ENCODE data around the gene SETDB1.

SETDB1 gene

GRCh38 chr1:150994248-150994647 is 68.1 kb downstream of the SETDB1 start:
- H3K4me1 ChIP-seq (ENCODE audit: control insufficient read depth, insufficient read depth, low read length, poor library complexity, severe bottlenecking): peaks cover 4% of the 10 kb centered on the region
- no peaks in the 10 kb centered on the region for H3K36me3 ChIP-seq (ENCODE audit: control insufficient read depth, insufficient read depth, low read length)
- no peak overlapping the region for H3K27ac ChIP-seq (ENCODE audit: low read depth, low read length, severe bottlenecking)
- WGBS, 2 experiments (ENCODE audit: insufficient coverage in 2 of 2): 94 to 98% methylated on average over 3 of the region's 3 CpGs
- H3K4me3 ChIP-seq (ENCODE audit: extremely low read depth, insufficient read depth, low read length, poor library complexity, severe bottlenecking): no peak overlapping the region
- H3K9me3 ChIP-seq (ENCODE audit: control insufficient read depth, low read length): no peaks in the 10 kb centered on the region

- Histone ChIP-seq H3K27ac (ENCODE audit: low read depth, low read length, severe bottlenecking) (no peak overlapping the region), H3K4me1 (ENCODE audit: control insufficient read depth, insufficient read depth, low read length, poor library complexity, severe bottlenecking) (peaks cover 14% of the 10 kb centered on the region), H3K9me3 (ENCODE audit: control insufficient read depth, low read length) (no peaks in the 10 kb centered on the region), H3K4me3 (ENCODE audit: extremely low read depth, insufficient read depth, low read length, poor library complexity, severe bottlenecking) (no peak overlapping the region), H3K36me3 (ENCODE audit: control insufficient read depth, insufficient read depth, low read length) (no peaks in the 10 kb centered on the region)
- 92 to 100% methylated on average over 1 to 2 of the region's 4 CpGs for WGBS, 2 experiments (ENCODE audit: insufficient coverage in 2 of 2)
Measured at GRCh38 chr1:150995460-150995859, 69.3 kb downstream of the SETDB1 start.

GRCh38 chr1:150995896-150996295 is 69.7 kb downstream of the SETDB1 start:
- Histone ChIP-seq H3K4me3 (ENCODE audit: extremely low read depth, insufficient read depth, low read length, poor library complexity, severe bottlenecking) (no peak overlapping the region), H3K36me3 (ENCODE audit: control insufficient read depth, insufficient read depth, low read length) (no peaks in the 10 kb centered on the region), H3K4me1 (ENCODE audit: control insufficient read depth, insufficient read depth, low read length, poor library complexity, severe bottlenecking) (peaks cover 14% of the 10 kb centered on the region), H3K9me3 (ENCODE audit: control insufficient read depth, low read length) (no peaks in the 10 kb centered on the region), H3K27ac (ENCODE audit: low read depth, low read length, severe bottlenecking) (no peak overlapping the region)
- WGBS, 2 experiments (ENCODE audit: insufficient coverage in 2 of 2): 20 to 25% methylated on average over 7 to 8 of the region's 9 CpGs

- H3K4me1 ChIP-seq (ENCODE audit: control insufficient read depth, insufficient read depth, low read length, poor library complexity, severe bottlenecking): peaks cover 14% of the 10 kb centered on the region
- WGBS, 2 experiments (ENCODE audit: insufficient coverage in 2 of 2): 92 to 97% methylated on average over 18 to 19 of the region's 20 CpGs
- H3K27ac ChIP-seq (ENCODE audit: low read depth, low read length, severe bottlenecking): no peak overlapping the region
- H3K4me3 ChIP-seq (ENCODE audit: extremely low read depth, insufficient read depth, low read length, poor library complexity, severe bottlenecking): no peak overlapping the region
- no peaks in the 10 kb centered on the region for H3K36me3 ChIP-seq (ENCODE audit: control insufficient read depth, insufficient read depth, low read length)
- no peaks in the 10 kb centered on the region for H3K9me3 ChIP-seq (ENCODE audit: control insufficient read depth, low read length)
Measured at GRCh38 chr1:150997126-150997872, 71.1 kb downstream of the SETDB1 start.

- H3K4me1 ChIP-seq (ENCODE audit: control insufficient read depth, insufficient read depth, low read length, poor library complexity, severe bottlenecking): peaks cover 14% of the 10 kb centered on the region
- 89 to 95% methylated on average over 4 of the region's 5 CpGs for WGBS, 2 experiments (ENCODE audit: insufficient coverage in 2 of 2)
- H3K4me3 ChIP-seq (ENCODE audit: extremely low read depth, insufficient read depth, low read length, poor library complexity, severe bottlenecking): no peak overlapping the region
- no peaks in the 10 kb centered on the region for H3K36me3 ChIP-seq (ENCODE audit: control insufficient read depth, insufficient read depth, low read length)
- no peaks in the 10 kb centered on the region for H3K9me3 ChIP-seq (ENCODE audit: control insufficient read depth, low read length)
- no peak overlapping the region for H3K27ac ChIP-seq (ENCODE audit: low read depth, low read length, severe bottlenecking)
Measured at GRCh38 chr1:150997949-150998348, 71.8 kb downstream of the SETDB1 start.

GRCh38 chr1:150999051-150999674 is 73.0 kb downstream of the SETDB1 start:
- Histone ChIP-seq H3K27ac (ENCODE audit: low read depth, low read length, severe bottlenecking) (peak overlapping the region; percentile 17), H3K36me3 (ENCODE audit: control insufficient read depth, insufficient read depth, low read length) (no peaks in the 10 kb centered on the region), H3K4me3 (ENCODE audit: extremely low read depth, insufficient read depth, low read length, poor library complexity, severe bottlenecking) (no peak overlapping the region), H3K4me1 (ENCODE audit: control insufficient read depth, insufficient read depth, low read length, poor library complexity, severe bottlenecking) (peaks cover 14% of the 10 kb centered on the region), H3K9me3 (ENCODE audit: control insufficient read depth, low read length) (no peaks in the 10 kb centered on the region)
- WGBS, 2 experiments (ENCODE audit: insufficient coverage in 2 of 2): 86 to 92% methylated on average over 15 of the region's 17 CpGs

- H3K9me3 ChIP-seq (ENCODE audit: control insufficient read depth, low read length): no peaks in the 10 kb centered on the region
- H3K36me3 ChIP-seq (ENCODE audit: control insufficient read depth, insufficient read depth, low read length): no peaks in the 10 kb centered on the region
- H3K27ac ChIP-seq (ENCODE audit: low read depth, low read length, severe bottlenecking): no peak overlapping the region
- H3K4me1 ChIP-seq (ENCODE audit: control insufficient read depth, insufficient read depth, low read length, poor library complexity, severe bottlenecking): peaks cover 14% of the 10 kb centered on the region
- no peak overlapping the region for H3K4me3 ChIP-seq (ENCODE audit: extremely low read depth, insufficient read depth, low read length, poor library complexity, severe bottlenecking)
- WGBS, 2 experiments (ENCODE audit: insufficient coverage in 2 of 2): 67% methylated on average over 1 of the region's 2 CpGs; no CpG with 5 or more reads in 1 of the 2 experiments
Measured at GRCh38 chr1:150999926-151000325, 73.8 kb downstream of the SETDB1 start.

- H3K4me1 ChIP-seq (ENCODE audit: control insufficient read depth, insufficient read depth, low read length, poor library complexity, severe bottlenecking): peaks cover 16% of the 10 kb centered on the region
- 94 to 100% methylated on average over 3 of the region's 3 CpGs for WGBS, 2 experiments (ENCODE audit: insufficient coverage in 2 of 2)
- H3K36me3 ChIP-seq (ENCODE audit: control insufficient read depth, insufficient read depth, low read length): no peaks in the 10 kb centered on the region
- no peak overlapping the region for H3K27ac ChIP-seq (ENCODE audit: low read depth, low read length, severe bottlenecking)
- H3K9me3 ChIP-seq (ENCODE audit: control insufficient read depth, low read length): no peaks in the 10 kb centered on the region
- H3K4me3 ChIP-seq (ENCODE audit: extremely low read depth, insufficient read depth, low read length, poor library complexity, severe bottlenecking): no peak overlapping the region
Measured at GRCh38 chr1:151000408-151000807, 74.2 kb downstream of the SETDB1 start.

GRCh38 chr1:151001602-151002001 is 75.4 kb downstream of the SETDB1 start:
- H3K27ac ChIP-seq (ENCODE audit: low read depth, low read length, severe bottlenecking): no peak overlapping the region
- no peaks in the 10 kb centered on the region for H3K36me3 ChIP-seq (ENCODE audit: control insufficient read depth, insufficient read depth, low read length)
- no peaks in the 10 kb centered on the region for H3K9me3 ChIP-seq (ENCODE audit: control insufficient read depth, low read length)
- WGBS, 2 experiments (ENCODE audit: insufficient coverage in 2 of 2): 92 to 95% methylated on average over 4 of the region's 4 CpGs
- no peak overlapping the region for H3K4me3 ChIP-seq (ENCODE audit: extremely low read depth, insufficient read depth, low read length, poor library complexity, severe bottlenecking)
- peaks cover 23% of the 10 kb centered on the region for H3K4me1 ChIP-seq (ENCODE audit: control insufficient read depth, insufficient read depth, low read length, poor library complexity, severe bottlenecking)

- H3K4me3 ChIP-seq (ENCODE audit: extremely low read depth, insufficient read depth, low read length, poor library complexity, severe bottlenecking): no peak overlapping the region
- no peaks in the 10 kb centered on the region for H3K36me3 ChIP-seq (ENCODE audit: control insufficient read depth, insufficient read depth, low read length)
- H3K9me3 ChIP-seq (ENCODE audit: control insufficient read depth, low read length): no peaks in the 10 kb centered on the region
- no peak overlapping the region for H3K27ac ChIP-seq (ENCODE audit: low read depth, low read length, severe bottlenecking)
- peaks cover 23% of the 10 kb centered on the region for H3K4me1 ChIP-seq (ENCODE audit: control insufficient read depth, insufficient read depth, low read length, poor library complexity, severe bottlenecking)
- WGBS, 2 experiments (ENCODE audit: insufficient coverage in 2 of 2): 100% methylated on average over 2 to 3 of the region's 3 CpGs
Measured at GRCh38 chr1:151002051-151002450, 75.9 kb downstream of the SETDB1 start.

GRCh38 chr1:151002611-151003010 is 76.4 kb downstream of the SETDB1 start:
- H3K4me3 ChIP-seq (ENCODE audit: extremely low read depth, insufficient read depth, low read length, poor library complexity, severe bottlenecking): no peak overlapping the region
- WGBS, 2 experiments (ENCODE audit: insufficient coverage in 2 of 2): 78 to 100% methylated on average over 1 to 2 of the region's 2 CpGs
- no peaks in the 10 kb centered on the region for H3K36me3 ChIP-seq (ENCODE audit: control insufficient read depth, insufficient read depth, low read length)
- H3K4me1 ChIP-seq (ENCODE audit: control insufficient read depth, insufficient read depth, low read length, poor library complexity, severe bottlenecking): peaks cover 25% of the 10 kb centered on the region
- H3K27ac ChIP-seq (ENCODE audit: low read depth, low read length, severe bottlenecking): no peak overlapping the region
- no peaks in the 10 kb centered on the region for H3K9me3 ChIP-seq (ENCODE audit: control insufficient read depth, low read length)

Measured in mesodermal cell (in vitro differentiated cells).